H9 (cell line): ENCODE data around the gene SORCS2. TPM values are rescaled to one million over a fixed set of nuclear protein-coding genes. Genes with fewer than 3 reads are reported as not detected.

Experiments used
- DNase-seq: peaks from one replicate; pipeline ENCODE4 v3.0.0-alpha.2; 2017
- H2AFZ ChIP-seq: one replicate; pipeline ENCODE4 v1.6.1; 2013; ENCODE audit warnings: mild to moderate bottlenecking, low read length, control low read depth, moderate library complexity
- H2AK5ac ChIP-seq: 2 replicates; pipeline ENCODE4 v1.6.1; 2013; ENCODE audit warnings: low read length, control low read depth, mixed read lengths; ENCODE audit not compliant: insufficient read length
- H2BK120ac ChIP-seq: one replicate; pipeline ENCODE4 v1.6.1; 2013; ENCODE audit warnings: low read depth, mild to moderate bottlenecking, low read length, control low read depth, inconsistent platforms; ENCODE audit not compliant: poor library complexity, severe bottlenecking
- H2BK12ac ChIP-seq: 2 replicates; pipeline ENCODE4 v1.6.1; 2013; ENCODE audit warnings: low read length, control low read depth, mixed read lengths, low read depth; ENCODE audit not compliant: insufficient read length
- H2BK15ac ChIP-seq: 2 replicates; pipeline ENCODE4 v1.6.1; 2013; ENCODE audit warnings: low read depth, low read length, control low read depth
- H2BK20ac ChIP-seq: one replicate; pipeline ENCODE4 v1.6.1; 2013; ENCODE audit warnings: low read depth, mild to moderate bottlenecking, low read length, control low read depth, inconsistent platforms; ENCODE audit not compliant: poor library complexity, severe bottlenecking
- H2BK5ac ChIP-seq: 2 replicates; pipeline ENCODE4 v1.6.1; 2013; ENCODE audit warnings: low read length, control low read depth, mixed read lengths; ENCODE audit not compliant: insufficient read length
- H3K14ac ChIP-seq: 2 replicates; pipeline ENCODE4 v1.6.1; 2013; ENCODE audit warnings: low read length, control low read depth; ENCODE audit not compliant: insufficient read depth
- H3K18ac ChIP-seq: 2 replicates; pipeline ENCODE4 v1.6.1; 2013; ENCODE audit warnings: low read depth, mild to moderate bottlenecking, mixed read lengths, low read length, control low read depth; ENCODE audit not compliant: insufficient read length
- H3K23ac ChIP-seq: 2 replicates; pipeline ENCODE4 v1.6.1; 2013; ENCODE audit warnings: low read length, control low read depth, mixed read lengths, low read depth; ENCODE audit not compliant: insufficient read length
- H3K23me2 ChIP-seq: 2 replicates; pipeline ENCODE4 v1.6.1; 2013; ENCODE audit warnings: low read depth, mild to moderate bottlenecking, mixed read lengths, low read length, control low read depth; ENCODE audit not compliant: insufficient read length, poor library complexity, severe bottlenecking
- H3K27ac ChIP-seq: 2 replicates; pipeline ENCODE4 v1.5.1; 2013; ENCODE audit warnings: low read length, control low read depth, mixed read lengths, low read depth; ENCODE audit not compliant: insufficient read length
- H3K27me3 ChIP-seq: 2 replicates; pipeline ENCODE4 v1.6.1; 2013; ENCODE audit warnings: low read length, control low read depth, inconsistent platforms; ENCODE audit not compliant: insufficient read depth
- H3K4ac ChIP-seq: 2 replicates; pipeline ENCODE4 v1.6.1; 2013; ENCODE audit warnings: low read depth, mild to moderate bottlenecking, control low read depth, inconsistent platforms, low read length, moderate library complexity
- H3K4me1 ChIP-seq: 2 replicates; pipeline ENCODE4 v1.6.1; 2013; ENCODE audit warnings: low read length, control low read depth, inconsistent platforms; ENCODE audit not compliant: insufficient read depth
- H3K4me2 ChIP-seq: 2 replicates; pipeline ENCODE4 v1.6.1; 2013; ENCODE audit warnings: low read length, control low read depth, mixed read lengths; ENCODE audit not compliant: insufficient read length, insufficient read depth
- H3K56ac ChIP-seq: 2 replicates; pipeline ENCODE4 v1.6.1; 2013; ENCODE audit warnings: low read depth, mild to moderate bottlenecking, mixed read lengths, low read length, control low read depth; ENCODE audit not compliant: insufficient read length
- H3K79me1 ChIP-seq: 2 replicates; pipeline ENCODE4 v1.6.1; 2013; ENCODE audit warnings: low read depth, mild to moderate bottlenecking, moderate library complexity, low read length, control low read depth, inconsistent platforms; ENCODE audit not compliant: insufficient read depth, poor library complexity, severe bottlenecking
- H3K79me2 ChIP-seq: 2 replicates; pipeline ENCODE4 v1.6.1; 2013; ENCODE audit warnings: low read length, control low read depth, inconsistent platforms; ENCODE audit not compliant: insufficient read depth
- H3K9ac ChIP-seq: 2 replicates; pipeline ENCODE4 v1.6.1; 2013; ENCODE audit warnings: low read length, control low read depth, mixed read lengths; ENCODE audit not compliant: insufficient read length; ENCODE audit errors: extremely low read depth
- H3K9me3 ChIP-seq: one replicate; pipeline ENCODE4 v1.6.1; 2013; ENCODE audit warnings: low read depth, low read length, inconsistent platforms; ENCODE audit not compliant: control insufficient read depth
- H3T11ph ChIP-seq: one replicate; pipeline ENCODE4 v1.6.1; 2013; ENCODE audit warnings: mild to moderate bottlenecking, low read length, control low read depth, inconsistent platforms
- H4K20me1 ChIP-seq: one replicate; pipeline ENCODE4 v1.6.1; 2013; ENCODE audit not compliant: control insufficient read depth, insufficient read length, insufficient read depth
- H4K5ac ChIP-seq: 2 replicates; pipeline ENCODE4 v1.6.1; 2013; ENCODE audit warnings: low read depth, mild to moderate bottlenecking, mixed read lengths, low read length, control low read depth; ENCODE audit not compliant: insufficient read length
- H4K8ac ChIP-seq: replicated peaks from 2 replicates; pipeline ENCODE4 v1.6.1; 2013; ENCODE audit warnings: low read length, control low read depth, mixed read lengths, low read depth; ENCODE audit not compliant: insufficient read length
- H4K91ac ChIP-seq: 2 replicates; pipeline ENCODE4 v1.6.1; 2013; ENCODE audit warnings: low read depth, mild to moderate bottlenecking, moderate library complexity, mixed read lengths, low read length, control low read depth; ENCODE audit not compliant: insufficient read length
- H3K27ac Mint-ChIP-seq, 3 experiments: 2 replicates in 2 of 3; 3 replicates in 1 of 3; pipeline ENCODE4 v1.8.0; 2020 to 2021; ENCODE audit warnings: mixed read lengths in 3 of 3, mild to moderate bottlenecking in 1 of 3, moderate library complexity in 1 of 3
- H3K27me3 Mint-ChIP-seq: 2 replicates; pipeline ENCODE4 v1.8.0; 2021; ENCODE audit warnings: low read depth, mild to moderate bottlenecking, moderate library complexity, mixed read lengths
- H3K36me3 Mint-ChIP-seq, 3 experiments: 2 replicates in 2 of 3; 3 replicates in 1 of 3; pipeline ENCODE4 v1.8.0; 2020 to 2021; ENCODE audit warnings: low read depth in 3 of 3, mixed read lengths in 3 of 3; ENCODE audit not compliant: insufficient read depth in 1 of 3
- H3K4me1 Mint-ChIP-seq, 2 experiments: 2 replicates each; pipeline ENCODE4 v1.8.0; 2020; ENCODE audit warnings: mixed read lengths in 2 of 2
- H3K4me3 Mint-ChIP-seq, 2 experiments: 2 replicates in 1 of 2; 3 replicates in 1 of 2; pipeline ENCODE4 v1.8.0; 2020 to 2021; ENCODE audit warnings: mild to moderate bottlenecking in 2 of 2, mixed read lengths in 2 of 2, moderate library complexity in 1 of 2
- H3K9me3 Mint-ChIP-seq, 2 experiments: 2 replicates in 1 of 2; 3 replicates in 1 of 2; pipeline ENCODE4 v1.8.0; 2020; ENCODE audit warnings: mild to moderate bottlenecking in 2 of 2, mixed read lengths in 2 of 2, moderate library complexity in 1 of 2
- CTCF ChIP-seq: fragments of 200-600 bp; sonication (generic); conservative IDR thresholded peaks from 3 replicates; pipeline ENCODE4 v1.8.0; 2021; ENCODE audit warnings: antibody characterized with exemption, mild to moderate bottlenecking
- WGBS: extraction: QIAGEN DNeasy Blood & Tissue Kit; methylation state at CpG from one replicate; pipeline ENCODE4 v1.1.7; 2013; ENCODE audit warnings: missing lambda C conversion rate, low lambda C conversion rate, mixed read lengths; ENCODE audit not compliant: insufficient read length; ENCODE audit errors: extremely low coverage; 5-methylcytosine and 5-hydroxymethylcytosine counted together
- total RNA-seq: library from RNA; stranded (reverse); gene quantifications from 2 replicates; pipeline ENCODE4 v1.2.1, GENCODE V29; 2021

Gene SORCS2
- total RNA-seq, 1 experiment from 2014 or later, result 0.57 TPM

GRCh38 chr4:7710576-7711306, 518.4 kb downstream of the SORCS2 start:
- no peak overlapping the region for H3K27ac Mint-ChIP-seq
- Histone ChIP-seq H3K23ac (no peak overlapping the region), H2BK15ac (no peak overlapping the region), H3K23me2 (no peaks in the 10 kb centered on the region), H2BK5ac (no peak overlapping the region), H2BK12ac (no peak overlapping the region), H4K8ac (no peak overlapping the region), H3K27me3 (no peaks in the 10 kb centered on the region), H4K5ac (no peak overlapping the region), H3K4ac (no peak overlapping the region), H3T11ph (no peak overlapping the region), H2AFZ (no peak overlapping the region), H3K79me1 (no peaks in the 10 kb centered on the region), H4K20me1 (no peaks in the 10 kb centered on the region), H3K79me2 (no peaks in the 10 kb centered on the region), H2BK120ac (no peak overlapping the region), H4K91ac (no peak overlapping the region), H3K4me2 (no peak overlapping the region), H3K9me3 (no peaks in the 10 kb centered on the region), H3K9ac (no peak overlapping the region), H3K14ac (no peak overlapping the region), H3K56ac (no peak overlapping the region), H2BK20ac (no peak overlapping the region), H3K4me1 (no peaks in the 10 kb centered on the region), H3K18ac (no peak overlapping the region), H2AK5ac (no peak overlapping the region), H3K27ac (no peak overlapping the region)
- H3K27me3 Mint-ChIP-seq, result peaks cover 12% of the 10 kb centered on the region
- H3K4me1 Mint-ChIP-seq, result peaks cover 2 to 9% of the 10 kb centered on the region in 2 experiments; a peak in 2 of 4 replicates
- no peaks in the 10 kb centered on the region; a peak in 2 of 5 replicates for H3K9me3 Mint-ChIP-seq
- no peak for TF ChIP-seq CTCF
- DNase-seq, result no peak
- no CpG with 5 or more reads among the region's 21 CpGs for WGBS
- H3K4me3 Mint-ChIP-seq, result no peak overlapping the region
- no peaks in the 10 kb centered on the region; a peak in 1 of 7 replicates for H3K36me3 Mint-ChIP-seq
